HG03457 (cell line): Measurements from ENCODE around the gene MFAP1.

Source experiments
- ATAC-seq: cut with Tn5 transposase; IDR thresholded peaks from one replicate; pipeline ENCODE4 v1.9.1; 2021; ENCODE audit warnings: moderate number of reproducible peaks; ENCODE audit not compliant: unreplicated experiment

MFAP1 gene

GRCh38 chr15:43777267-43777914 lies 47.1 kb downstream of the MFAP1 start:
- ATAC-seq: peak; percentile 43

- peak; percentile 25 for ATAC-seq
Observed at GRCh38 chr15:43776718-43777266, 47.7 kb downstream of the MFAP1 start, which contains the start of gene ELL3. ELL3 (minus strand) TSS chr15:43776966; CDS start chr15:43776901, 65 bp downstream.

- peak; percentile 57 for ATAC-seq
Observed at GRCh38 chr15:43776101-43776717, 48.3 kb downstream of the MFAP1 start.

GRCh38 chr15:43775411-43775965 lies 49.0 kb downstream of the MFAP1 start:
- ATAC-seq: no peak

DNA sequence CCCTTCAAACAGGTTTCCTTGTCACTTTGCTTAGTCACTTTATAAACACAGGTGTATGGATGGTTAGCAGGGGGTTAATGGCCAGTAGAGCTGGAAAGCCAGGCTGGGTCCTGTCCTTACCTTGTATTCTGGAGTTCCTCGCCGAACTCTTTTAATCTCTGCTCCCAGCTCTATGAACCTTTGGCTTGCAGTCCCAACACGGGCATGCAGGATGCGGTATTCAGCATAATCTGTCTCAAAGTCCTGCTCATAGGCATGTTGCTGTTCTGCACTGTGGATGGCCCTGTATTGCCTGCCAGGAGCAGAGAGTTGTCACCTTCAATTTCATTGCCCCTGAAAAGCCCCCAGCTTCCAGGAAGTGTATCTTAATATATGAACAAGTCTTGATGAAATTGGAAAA lies 50.4 kb downstream of the MFAP1 start:
- no peak for ATAC-seq

DNA sequence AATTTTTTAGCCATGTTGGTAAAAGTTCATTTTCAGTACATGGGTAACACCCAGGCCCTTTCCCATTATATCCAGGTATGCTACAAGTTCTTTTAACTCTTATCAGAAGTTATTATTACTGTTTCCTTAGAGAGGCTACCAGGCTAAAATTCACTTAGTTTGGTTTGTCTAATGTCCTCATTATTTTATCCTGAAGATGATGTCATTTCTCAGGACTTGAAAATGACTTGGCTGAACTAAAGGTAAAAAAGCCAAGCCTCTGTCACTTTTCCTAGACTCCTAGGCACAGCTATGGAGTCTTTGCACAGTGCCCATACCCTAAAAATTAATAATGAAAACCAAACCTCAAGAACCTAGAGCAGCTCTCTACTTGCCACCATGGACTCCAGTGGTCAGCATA lies 51.9 kb downstream of the MFAP1 start:
- ATAC-seq: no peak

DNA sequence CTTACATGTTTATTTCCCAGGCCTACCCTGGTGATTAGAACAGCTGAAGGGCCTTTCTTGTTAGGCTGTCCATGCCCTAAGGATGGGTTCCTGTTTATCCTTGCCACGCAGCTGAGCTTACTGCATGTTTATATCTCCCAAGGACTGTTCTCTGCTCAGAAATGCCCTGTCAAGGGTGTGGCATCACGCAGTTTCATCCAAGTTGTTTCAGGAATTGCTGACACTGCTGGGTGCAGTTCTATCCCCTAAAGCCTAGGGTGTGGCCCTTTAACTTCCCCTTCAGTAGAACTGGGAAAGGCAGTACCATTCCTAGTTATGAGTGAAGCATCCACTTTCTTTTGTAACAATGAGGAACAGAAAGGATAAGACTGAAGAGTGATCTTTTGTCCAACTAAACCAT lies 52.7 kb downstream of the MFAP1 start:
- ATAC-seq: no peak

DNA sequence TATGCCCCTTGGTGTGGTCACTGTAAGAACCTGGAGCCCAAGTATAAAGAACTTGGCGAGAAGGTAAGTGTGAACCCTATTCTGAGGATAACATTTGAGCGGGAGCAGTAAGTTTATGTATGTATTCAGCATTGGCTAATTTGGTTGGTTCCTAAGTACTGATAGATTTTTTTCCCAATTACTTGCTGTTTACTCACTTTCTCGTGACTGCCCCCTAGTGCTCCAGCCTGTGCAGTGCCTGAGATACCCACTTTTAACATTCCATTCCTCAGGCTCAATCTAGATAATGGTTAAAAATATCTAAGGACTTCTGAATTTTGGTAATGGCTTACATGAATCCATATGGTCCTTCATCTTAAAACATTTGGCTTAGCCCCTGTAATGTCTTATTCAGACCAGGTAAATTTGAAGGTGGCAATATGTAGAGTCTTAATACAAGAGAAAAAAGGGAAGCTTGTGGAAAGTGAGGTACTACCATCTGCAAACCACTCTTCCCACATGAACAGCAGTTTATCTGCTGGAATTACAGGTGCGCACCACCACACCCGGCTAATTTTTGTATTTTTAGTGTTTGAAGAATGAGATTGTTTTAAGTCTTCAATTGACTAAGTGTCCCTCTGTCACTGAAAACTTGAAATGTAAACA lies 54.8 kb downstream of the MFAP1 start:
- ATAC-seq: no peak

DNA sequence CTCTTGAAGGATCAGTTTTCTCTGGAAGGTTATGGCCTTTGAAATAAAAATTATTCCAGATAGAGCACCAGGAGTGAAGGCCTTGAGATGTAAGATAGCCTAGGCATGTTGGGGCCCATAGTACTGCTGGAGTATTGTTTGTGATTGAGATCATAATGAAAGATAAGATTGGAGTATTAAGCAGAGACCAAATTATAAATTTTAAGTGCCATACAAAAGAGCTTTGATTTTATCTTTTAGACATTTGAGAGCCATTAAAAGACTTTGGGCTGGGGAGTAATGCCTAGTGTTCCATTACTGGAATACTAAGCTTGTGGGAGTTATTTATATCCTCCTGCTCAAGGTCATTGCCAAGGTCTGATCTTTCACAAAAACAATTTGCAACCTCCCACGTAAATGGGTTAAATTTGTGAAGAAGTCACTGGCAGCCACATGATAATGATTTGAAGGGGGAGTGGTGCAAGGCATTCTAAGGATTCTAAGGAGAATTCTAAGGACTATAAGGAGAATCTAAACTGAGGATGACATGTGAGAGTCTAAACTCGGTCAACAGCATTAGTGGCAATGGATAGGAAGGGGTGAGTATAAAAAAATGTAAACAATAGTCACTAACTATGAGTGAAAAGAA lies 60.6 kb downstream of the MFAP1 start:
- ATAC-seq: no peak

DNA sequence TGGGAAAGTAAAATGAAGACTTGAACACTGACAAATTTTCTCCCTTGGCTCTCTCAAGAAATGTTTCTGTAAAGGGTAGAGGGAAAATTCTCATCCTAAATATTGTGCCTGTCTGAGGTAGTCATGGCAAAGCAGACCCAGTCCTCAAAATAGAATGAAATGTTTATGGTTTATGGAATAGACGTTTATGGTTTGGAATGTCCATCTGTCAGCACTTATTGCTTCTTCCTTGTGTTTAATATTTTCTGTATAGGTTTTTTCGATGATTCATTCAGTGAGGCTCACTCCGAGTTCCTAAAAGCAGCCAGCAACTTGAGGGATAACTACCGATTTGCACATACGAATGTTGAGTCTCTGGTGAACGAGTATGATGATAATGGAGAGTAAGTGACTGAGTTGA lies 61.7 kb downstream of the MFAP1 start:
- ATAC-seq: no peak
